Measurements from ENCODE around the gene FCHSD2. TPM values are rescaled to one million over a fixed set of nuclear protein-coding genes. Genes with fewer than 3 reads are reported as not detected.

FCHSD2 gene
- total RNA-seq, 1 experiment from 2014 or later, result 7.1 TPM

- H4K20me1 ChIP-seq (ENCODE audit: low read length), result 0 out of 2 replicates have a peak, but pooled peaks cover 7% of the 10 kb centered on the region
- ChIA-PET CTCF (interaction anchor here (0.6 kb wide), 2 partner anchors 134 to 896 kb away, joined by 3 to 7 read pairs; no protein-coding TSS in a partner anchor), POLR2A (ENCODE audit: unreplicated experiment) (no interaction called here)
- no peaks in the 10 kb centered on the region for H3K27me3 ChIP-seq (ENCODE audit: low read length)
- H3K79me2 ChIP-seq (ENCODE audit: low read length), result peaks cover 31% of the 10 kb centered on the region
- H3K4me1 ChIP-seq (ENCODE audit: insufficient read depth, low read length), result peaks cover 30% of the 10 kb centered on the region
- peaks cover 6% of the 10 kb centered on the region; the same call in 1 of the 2 replicates for H3K36me3 ChIP-seq (ENCODE audit: low read depth, low read length)
- H3K9me3 ChIP-seq (ENCODE audit: low read length), result no peaks in the 10 kb centered on the region
- TF ChIP-seq, protein P1, sequence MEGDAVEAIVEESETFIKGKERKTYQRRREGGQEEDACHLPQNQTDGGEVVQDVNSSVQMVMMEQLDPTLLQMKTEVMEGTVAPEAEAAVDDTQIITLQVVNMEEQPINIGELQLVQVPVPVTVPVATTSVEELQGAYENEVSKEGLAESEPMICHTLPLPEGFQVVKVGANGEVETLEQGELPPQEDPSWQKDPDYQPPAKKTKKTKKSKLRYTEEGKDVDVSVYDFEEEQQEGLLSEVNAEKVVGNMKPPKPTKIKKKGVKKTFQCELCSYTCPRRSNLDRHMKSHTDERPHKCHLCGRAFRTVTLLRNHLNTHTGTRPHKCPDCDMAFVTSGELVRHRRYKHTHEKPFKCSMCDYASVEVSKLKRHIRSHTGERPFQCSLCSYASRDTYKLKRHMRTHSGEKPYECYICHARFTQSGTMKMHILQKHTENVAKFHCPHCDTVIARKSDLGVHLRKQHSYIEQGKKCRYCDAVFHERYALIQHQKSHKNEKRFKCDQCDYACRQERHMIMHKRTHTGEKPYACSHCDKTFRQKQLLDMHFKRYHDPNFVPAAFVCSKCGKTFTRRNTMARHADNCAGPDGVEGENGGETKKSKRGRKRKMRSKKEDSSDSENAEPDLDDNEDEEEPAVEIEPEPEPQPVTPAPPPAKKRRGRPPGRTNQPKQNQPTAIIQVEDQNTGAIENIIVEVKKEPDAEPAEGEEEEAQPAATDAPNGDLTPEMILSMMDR (conservative IDR thresholded peaks at IDR 0.05; ENCODE audit: low read depth, low read length), result 0 out of 2 replicates have a peak, but pooled peaks have one; percentile 22
- no peak for TF ChIP-seq EZH2phosphoT487 (IDR thresholded peaks at IDR 0.05; ENCODE audit: borderline replicate concordance, low read length)
- no peak for TF ChIP-seq EZH2 (IDR thresholded peaks at IDR 0.05; ENCODE audit: low read length, unreplicated experiment)
- BruUV-seq (replicated peaks), result no TSS peak
- intact Hi-C loops (cut with micrococcal nuclease), result no loop called here
- peak overlapping the region; percentile 97 for H3K9ac ChIP-seq (ENCODE audit: low read length)
- peak overlapping the region; percentile 89 for H3K27ac ChIP-seq (ENCODE audit: low read length)
- peak overlapping the region; percentile 85 for H2AFZ ChIP-seq (ENCODE audit: low read length)
- DNase-seq, result peak; percentile 70
- H3K4me3 ChIP-seq (ENCODE audit: low read length), result peak overlapping the region; percentile 79
- H3K4me2 ChIP-seq (ENCODE audit: low read length), result peak overlapping the region; percentile 96
- no peaks in the 10 kb centered on the region for H3F3A ChIP-seq (ENCODE audit: low read length, unreplicated experiment)
- H3K9me2 ChIP-seq (replicated peaks; ENCODE audit: low read length), result no peaks in the 10 kb centered on the region
- peak; percentile 5 for ATAC-seq
These were observed 327.0 kb downstream of the FCHSD2 start for GRCh38 chr11:72815110-72815618.

DNA sequence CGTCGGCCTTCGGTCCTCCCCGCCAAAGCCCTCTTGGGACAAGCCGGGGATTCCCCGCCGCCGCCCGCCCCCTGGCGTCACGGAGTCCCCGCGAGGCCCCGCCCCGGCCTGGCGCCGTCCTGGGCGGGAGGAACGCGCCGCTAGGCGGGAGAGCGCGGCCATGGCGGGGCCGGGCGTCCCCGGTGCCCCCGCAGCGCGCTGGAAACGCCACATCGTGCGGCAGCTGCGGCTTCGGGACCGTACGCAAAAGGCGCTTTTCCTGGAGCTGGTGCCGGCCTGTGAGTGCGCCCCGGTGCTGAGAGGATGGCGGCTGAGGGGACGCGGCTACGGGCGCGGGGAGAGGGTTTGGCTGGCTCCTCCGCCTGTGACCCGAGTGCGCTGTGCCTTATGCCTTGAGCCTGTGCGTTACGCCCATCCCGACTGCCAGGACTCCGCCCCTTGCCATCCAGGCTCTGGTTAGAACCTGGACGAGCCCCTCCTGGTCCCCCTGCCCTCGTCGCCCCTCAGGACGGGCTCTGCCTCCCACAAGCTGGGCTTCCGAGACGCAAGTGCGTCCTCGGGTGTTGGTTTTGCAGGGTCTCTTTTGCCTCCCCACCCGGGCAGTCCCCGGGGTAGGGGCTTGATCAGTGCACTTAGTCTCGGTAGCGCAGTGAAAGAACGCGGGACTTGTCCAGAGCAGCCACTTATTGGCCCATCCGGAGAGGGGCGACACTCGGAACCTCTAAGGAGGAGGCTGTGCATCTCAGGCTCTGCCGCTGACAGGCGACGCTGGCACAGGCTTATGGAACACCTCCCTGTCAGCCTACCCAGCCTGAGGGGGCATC lies 327.6 kb downstream of the FCHSD2 start, which contains the start of gene ATG16L2:
TSS of gene ATG16L2 (plus strand) at position 126 of the 824 bp plus-strand sequence. CDS start at position 161, 35 bp downstream.
- Histone ChIP-seq H3K9me3 (ENCODE audit: low read length) (no peaks in the 10 kb centered on the region), H3F3A (ENCODE audit: low read length, unreplicated experiment) (no peaks in the 10 kb centered on the region), H3K9ac (ENCODE audit: low read length) (peak within 1 kb of the TSS; percentile 97), H2AFZ (ENCODE audit: low read length) (peak within 1 kb of the TSS; percentile 85), H3K4me3 (ENCODE audit: low read length) (peak within 1 kb of the TSS; percentile 79), H4K20me1 (ENCODE audit: low read length) (0 out of 2 replicates have a peak, but pooled peaks cover 7% of the 10 kb centered on the region), H3K27me3 (ENCODE audit: low read length) (no peaks in the 10 kb centered on the region), H3K27ac (ENCODE audit: low read length) (peak within 1 kb of the TSS; percentile 89), H3K4me1 (ENCODE audit: insufficient read depth, low read length) (peaks cover 30% of the 10 kb centered on the region), H3K4me2 (ENCODE audit: low read length) (peak within 1 kb of the TSS; percentile 96), H3K36me3 (ENCODE audit: low read depth, low read length) (peaks cover 7% of the 10 kb centered on the region; the same call in 1 of the 2 replicates), H3K79me2 (ENCODE audit: low read length) (peaks cover 31% of the 10 kb centered on the region), H3K9me2 (replicated peaks; ENCODE audit: low read length) (no peaks in the 10 kb centered on the region)
- CTCF ChIA-PET, result interaction anchor here (0.6 kb wide), 1 partner anchor 133 kb away, joined by 3 read pairs; no protein-coding TSS in a partner anchor
- TF ChIP-seq, protein P1 (conservative IDR thresholded peaks at IDR 0.05; ENCODE audit: low read depth, low read length), result no peak
- TF ChIP-seq EZH2 (IDR thresholded peaks at IDR 0.05; ENCODE audit: low read length, unreplicated experiment) (no peak), EZH2phosphoT487 (IDR thresholded peaks at IDR 0.05; ENCODE audit: borderline replicate concordance, low read length) (no peak)
- ATAC-seq (peak; percentile 73), DNase-seq (peak; percentile 92)
- BruUV-seq (replicated peaks), result TSS peak; percentile 55
- intact Hi-C loops (cut with micrococcal nuclease), result loop anchor here (1.0 to 5.0 kb wide), 2 partner anchors 20 to 87 kb away; partner anchors contain the start of gene STARD10
- POLR2A ChIA-PET (ENCODE audit: unreplicated experiment), result no interaction called here
